ENCODE measurements around the gene GTF2IRD1.

DNA sequence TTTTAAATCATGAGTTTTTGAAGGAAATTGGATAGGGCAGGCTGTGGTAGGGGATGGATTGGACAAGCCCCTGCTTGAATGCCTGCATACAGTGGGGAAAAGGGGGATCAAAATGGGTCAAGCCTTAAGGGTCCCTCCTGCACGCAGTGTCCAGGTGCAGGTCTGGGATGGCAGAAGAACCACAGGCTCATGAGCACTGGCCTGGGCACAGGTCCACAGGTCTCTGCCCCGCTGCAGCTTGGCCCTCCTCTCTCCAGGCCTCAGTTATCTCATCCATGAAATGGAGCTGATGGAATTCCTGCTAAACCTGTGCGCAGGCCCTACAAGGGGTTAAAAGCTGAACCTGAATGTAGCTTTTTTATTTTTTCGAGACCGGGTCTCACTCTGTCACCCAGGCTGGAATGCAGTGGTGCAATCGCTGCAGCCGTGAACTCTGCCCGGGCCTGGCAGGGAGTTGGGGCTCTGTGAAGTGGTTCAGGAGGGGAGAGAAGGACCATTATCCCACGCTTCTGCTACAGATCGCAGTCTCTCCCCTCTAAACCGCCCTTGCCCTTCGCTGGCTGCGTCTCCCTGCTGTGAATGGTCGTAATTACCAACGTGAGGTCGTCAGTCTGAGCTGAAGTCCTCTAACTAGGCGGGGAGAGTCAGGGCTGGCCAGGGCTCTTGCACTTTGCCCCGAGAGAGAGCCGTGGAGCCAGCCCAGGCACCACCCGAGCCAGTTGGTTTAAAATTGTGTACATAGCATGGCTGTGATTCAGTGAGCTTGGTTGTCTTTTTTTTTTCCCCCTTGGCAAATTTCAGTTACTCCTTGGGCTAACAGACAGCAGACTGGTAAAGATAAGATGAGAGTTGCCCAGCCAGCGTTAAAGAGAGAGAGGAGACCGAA, 126.3 kb downstream of the GTF2IRD1 start:
- no peak for TF ChIP-seq POLR2A (IDR thresholded peaks at IDR 0.05)
- TF ChIP-seq, protein P1, sequence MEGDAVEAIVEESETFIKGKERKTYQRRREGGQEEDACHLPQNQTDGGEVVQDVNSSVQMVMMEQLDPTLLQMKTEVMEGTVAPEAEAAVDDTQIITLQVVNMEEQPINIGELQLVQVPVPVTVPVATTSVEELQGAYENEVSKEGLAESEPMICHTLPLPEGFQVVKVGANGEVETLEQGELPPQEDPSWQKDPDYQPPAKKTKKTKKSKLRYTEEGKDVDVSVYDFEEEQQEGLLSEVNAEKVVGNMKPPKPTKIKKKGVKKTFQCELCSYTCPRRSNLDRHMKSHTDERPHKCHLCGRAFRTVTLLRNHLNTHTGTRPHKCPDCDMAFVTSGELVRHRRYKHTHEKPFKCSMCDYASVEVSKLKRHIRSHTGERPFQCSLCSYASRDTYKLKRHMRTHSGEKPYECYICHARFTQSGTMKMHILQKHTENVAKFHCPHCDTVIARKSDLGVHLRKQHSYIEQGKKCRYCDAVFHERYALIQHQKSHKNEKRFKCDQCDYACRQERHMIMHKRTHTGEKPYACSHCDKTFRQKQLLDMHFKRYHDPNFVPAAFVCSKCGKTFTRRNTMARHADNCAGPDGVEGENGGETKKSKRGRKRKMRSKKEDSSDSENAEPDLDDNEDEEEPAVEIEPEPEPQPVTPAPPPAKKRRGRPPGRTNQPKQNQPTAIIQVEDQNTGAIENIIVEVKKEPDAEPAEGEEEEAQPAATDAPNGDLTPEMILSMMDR (IDR thresholded peaks at IDR 0.05 in 8 of 11, conservative IDR thresholded peaks at IDR 0.05 in 3 of 11), result no peak

All from spleen (tissue), 7 donors.